Measurements from ENCODE around the gene SKP1. TPM values are rescaled to one million over a fixed set of nuclear protein-coding genes. Genes with fewer than 3 reads are reported as not detected.
A peak's percentile ranks its signal among the peaks of the same experiment; 100 is the strongest.

SKP1 gene
- total RNA-seq, 4 donors from 2014 or later, result 229 to 275 (median 253) TPM

DNA sequence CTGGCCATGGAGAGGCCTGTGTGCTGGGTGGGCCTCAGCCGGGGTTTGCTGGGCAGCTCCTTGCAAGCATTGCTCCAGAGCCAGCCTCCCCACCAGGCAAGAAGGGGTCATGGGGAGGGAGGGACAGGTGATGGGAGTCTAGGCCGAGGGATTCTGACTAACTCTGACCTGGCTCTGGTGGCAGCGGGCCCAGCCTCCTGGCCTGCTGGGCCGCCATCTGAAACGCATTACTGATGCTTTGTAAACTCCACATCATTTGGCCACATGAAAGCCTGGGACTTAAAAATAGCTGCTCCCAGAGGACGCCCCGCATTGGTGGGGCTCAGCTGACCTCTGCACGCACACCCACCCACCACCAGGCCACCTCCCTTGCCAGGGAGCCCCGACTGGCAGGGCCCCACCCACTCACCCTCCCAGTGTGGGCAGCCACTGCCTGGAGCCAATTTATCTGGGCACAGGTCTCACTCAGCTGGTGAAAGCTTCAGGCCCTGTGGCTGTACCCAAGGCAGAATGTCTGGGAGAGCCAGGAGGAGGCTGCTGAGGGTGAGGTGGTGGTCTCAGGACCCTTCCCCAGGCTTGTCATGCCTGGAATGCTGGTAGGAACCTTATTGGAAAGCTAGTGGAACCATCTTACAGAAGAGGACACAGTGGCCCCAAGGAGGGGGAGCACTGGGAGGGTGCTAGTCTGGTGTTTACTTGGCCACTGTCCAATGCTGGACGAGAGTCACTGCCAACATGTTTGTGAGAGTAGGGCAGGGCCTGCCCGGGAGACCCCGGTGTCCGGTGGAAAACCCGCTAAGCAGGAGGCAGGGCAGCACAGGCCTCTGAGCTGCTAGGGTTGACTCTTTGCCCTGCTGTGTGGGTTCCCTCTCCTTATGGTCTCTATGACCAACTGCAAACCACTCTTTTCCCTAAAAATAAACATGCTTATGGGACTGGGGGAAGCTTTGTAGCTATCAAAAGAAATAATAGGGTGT, 51.4 kb downstream of the SKP1 start:
- peak in 1 of 2 donors; percentile 34 for DNase-seq (ENCODE audit: low spot score in 2 of 2)

GRCh38 chr5:134124289-134125038, 52.3 kb downstream of the SKP1 start:
- 73% methylated on average over 7 to 8 of the region's 8 CpGs for WGBS, 2 donors
- intact Hi-C loops (cut with DNase I; ENCODE audit: low total_unique reads), result no loop called here
- no peak overlapping the region for H3K4me3 ChIP-seq (ENCODE audit: low read depth, poor library complexity, severe bottlenecking)
- no peak for DNase-seq (ENCODE audit: low spot score in 2 of 2)
- TF ChIP-seq, protein P1, sequence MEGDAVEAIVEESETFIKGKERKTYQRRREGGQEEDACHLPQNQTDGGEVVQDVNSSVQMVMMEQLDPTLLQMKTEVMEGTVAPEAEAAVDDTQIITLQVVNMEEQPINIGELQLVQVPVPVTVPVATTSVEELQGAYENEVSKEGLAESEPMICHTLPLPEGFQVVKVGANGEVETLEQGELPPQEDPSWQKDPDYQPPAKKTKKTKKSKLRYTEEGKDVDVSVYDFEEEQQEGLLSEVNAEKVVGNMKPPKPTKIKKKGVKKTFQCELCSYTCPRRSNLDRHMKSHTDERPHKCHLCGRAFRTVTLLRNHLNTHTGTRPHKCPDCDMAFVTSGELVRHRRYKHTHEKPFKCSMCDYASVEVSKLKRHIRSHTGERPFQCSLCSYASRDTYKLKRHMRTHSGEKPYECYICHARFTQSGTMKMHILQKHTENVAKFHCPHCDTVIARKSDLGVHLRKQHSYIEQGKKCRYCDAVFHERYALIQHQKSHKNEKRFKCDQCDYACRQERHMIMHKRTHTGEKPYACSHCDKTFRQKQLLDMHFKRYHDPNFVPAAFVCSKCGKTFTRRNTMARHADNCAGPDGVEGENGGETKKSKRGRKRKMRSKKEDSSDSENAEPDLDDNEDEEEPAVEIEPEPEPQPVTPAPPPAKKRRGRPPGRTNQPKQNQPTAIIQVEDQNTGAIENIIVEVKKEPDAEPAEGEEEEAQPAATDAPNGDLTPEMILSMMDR (IDR thresholded peaks at IDR 0.05), result no peak
- TF ChIP-seq POLR2A (IDR thresholded peaks at IDR 0.05), result no peak

More for the DNA sequence above, 51.4 kb downstream of the SKP1 start:
- no peak overlapping the region for H3K4me3 ChIP-seq (ENCODE audit: low read depth, poor library complexity, severe bottlenecking)
- WGBS, 2 donors, result 36 to 39% methylated on average over 9 to 11 of the region's 14 CpGs
- no peak for TF ChIP-seq POLR2A (IDR thresholded peaks at IDR 0.05)
- TF ChIP-seq, protein P1 (IDR thresholded peaks at IDR 0.05), result no peak
- intact Hi-C loops (cut with DNase I; ENCODE audit: low total_unique reads), result no loop called here

DNA sequence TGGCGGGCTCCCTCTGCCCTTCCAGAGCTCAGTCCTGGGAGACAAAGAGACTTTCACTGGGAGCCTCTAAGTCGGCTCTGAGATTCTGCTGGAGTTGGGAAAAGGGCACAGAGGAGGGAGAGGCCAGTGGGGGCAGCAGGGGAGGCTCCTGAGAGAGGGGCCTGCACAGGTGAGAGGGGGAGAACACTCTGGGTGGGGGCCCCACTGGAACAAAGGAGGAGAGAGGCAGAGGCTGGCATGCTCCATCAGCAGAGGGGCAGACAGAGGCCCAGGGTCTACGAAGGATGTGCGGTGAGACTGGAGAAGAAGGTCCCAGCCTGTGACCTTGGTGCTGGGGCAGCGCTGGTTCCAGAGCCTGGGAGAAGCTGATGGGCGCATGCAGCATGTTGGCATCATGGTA, 53.4 kb downstream of the SKP1 start:
- TF ChIP-seq, protein P1 (IDR thresholded peaks at IDR 0.05), result no peak
- TF ChIP-seq POLR2A (IDR thresholded peaks at IDR 0.05), result no peak
- no peak for DNase-seq (ENCODE audit: low spot score in 2 of 2)
- intact Hi-C loops (cut with DNase I; ENCODE audit: low total_unique reads), result no loop called here
- 88 to 89% methylated on average over 6 of the region's 6 CpGs for WGBS, 2 donors
- H3K4me3 ChIP-seq (ENCODE audit: low read depth, poor library complexity, severe bottlenecking), result no peak overlapping the region

DNA sequence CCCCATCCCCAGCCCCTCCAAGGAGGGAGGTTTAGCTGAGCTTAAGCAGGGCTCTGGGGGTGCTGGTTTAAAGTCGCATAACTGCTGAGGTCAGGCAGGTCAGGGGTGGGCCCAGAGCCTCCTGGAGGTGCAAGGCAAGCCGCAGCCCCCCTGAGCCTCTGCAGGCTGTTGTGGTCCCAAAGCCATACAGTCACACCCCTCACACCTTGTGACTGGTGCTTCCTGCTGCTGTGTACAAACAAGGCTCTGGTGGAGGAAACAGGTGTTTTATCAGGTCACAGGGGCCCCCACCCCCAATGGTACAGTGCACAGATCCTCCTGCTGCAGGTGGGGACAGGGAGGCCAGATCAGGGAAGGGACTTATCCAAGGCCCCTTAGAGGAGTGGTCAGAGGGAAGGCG, 54.2 kb downstream of the SKP1 start:
- 88% methylated on average over 3 of the region's 3 CpGs for WGBS, 2 donors
- intact Hi-C loops (cut with DNase I; ENCODE audit: low total_unique reads), result no loop called here
- DNase-seq (ENCODE audit: low spot score in 2 of 2), result no peak
- TF ChIP-seq, protein P1 (IDR thresholded peaks at IDR 0.05), result no peak
- TF ChIP-seq POLR2A (IDR thresholded peaks at IDR 0.05), result no peak
- H3K4me3 ChIP-seq (ENCODE audit: low read depth, poor library complexity, severe bottlenecking), result no peak overlapping the region

DNA sequence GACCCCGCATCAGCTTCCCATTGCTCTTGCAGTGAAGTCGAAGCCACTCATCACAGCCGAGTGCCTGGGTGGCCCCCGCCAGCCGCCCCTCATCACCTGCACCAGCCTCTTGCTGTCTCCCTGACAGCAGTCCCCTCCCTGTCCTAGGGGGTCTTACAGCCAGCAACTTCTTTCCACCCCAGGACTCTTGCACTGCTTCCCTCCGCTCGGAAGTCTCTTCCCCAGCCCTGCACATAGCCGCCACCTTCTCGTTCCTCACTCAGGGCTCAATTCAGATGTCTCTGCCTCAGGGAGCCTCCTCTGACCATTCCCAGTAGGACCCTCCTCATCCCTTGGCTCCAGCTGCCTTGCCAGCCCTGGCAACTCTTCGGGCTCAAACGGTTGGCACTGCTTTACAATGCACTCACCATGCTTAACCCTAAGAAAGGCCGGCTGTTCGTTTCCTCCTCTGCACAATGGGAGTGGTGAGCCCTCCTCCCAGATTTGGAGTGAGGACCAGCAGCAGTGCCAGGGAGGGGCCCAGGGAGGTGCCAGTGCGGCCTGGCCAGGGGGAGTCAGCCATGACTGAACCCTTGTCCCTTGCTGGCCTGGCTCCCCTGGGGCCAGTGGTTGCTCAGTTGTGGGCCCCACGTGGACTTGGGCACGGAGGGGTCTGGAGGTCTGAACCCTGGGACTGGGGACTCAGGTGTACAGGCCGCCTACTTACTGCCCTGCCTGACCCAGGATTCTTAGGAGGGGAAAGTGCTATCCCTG, 56.2 kb downstream of the SKP1 start:
- 91 to 93% methylated on average over 17 of the region's 17 CpGs for WGBS, 2 donors
- no peak overlapping the region for H3K4me3 ChIP-seq (ENCODE audit: low read depth, poor library complexity, severe bottlenecking)
- no peak for DNase-seq (ENCODE audit: low spot score in 2 of 2)
- intact Hi-C loops (cut with DNase I; ENCODE audit: low total_unique reads), result no loop called here
- TF ChIP-seq POLR2A (IDR thresholded peaks at IDR 0.05), result no peak
- TF ChIP-seq, protein P1 (IDR thresholded peaks at IDR 0.05), result no peak
